Liver (tissue), 3 donors: ENCODE results near the gene CCDC141.

Experiments
- CTCF ChIP-seq: fragments of 150-350 bp; IDR thresholded peaks from 2 replicates; pipeline ENCODE4 v1.5.1; 2017; ENCODE audit warnings: improper control_type of control experiment, low read depth, low read length; ENCODE audit not compliant: missing input control
- EGR1 ChIP-seq, 2 donors: IDR thresholded peaks; 2 replicates each; pipeline ENCODE4 v1.6.1; 2016 to 2018; ENCODE audit warnings: antibody characterized with exemption in 2 of 2, low read depth in 2 of 2
- HNF4G ChIP-seq: IDR thresholded peaks from 2 replicates; pipeline ENCODE4 v1.6.1; 2016; ENCODE audit warnings: antibody characterized with exemption
- TAF1 ChIP-seq: conservative IDR thresholded peaks from 2 replicates; pipeline ENCODE4 v1.6.1; 2016; ENCODE audit warnings: antibody characterized with exemption, mild to moderate bottlenecking
- YY1 ChIP-seq: IDR thresholded peaks from 2 replicates; pipeline ENCODE4 v1.6.1; 2016; ENCODE audit warnings: antibody characterized with exemption, mild to moderate bottlenecking
- donor health status: healthy.
- donor health status: healthy.

- TF ChIP-seq CTCF = no peak
- no peak for TF ChIP-seq TAF1
- no peak for TF ChIP-seq EGR1 (IDR thresholded peaks at IDR 0.05; ENCODE audit: low read depth in 2 of 2)
- no peak for TF ChIP-seq YY1
- no peak for TF ChIP-seq HNF4G
Measured at GRCh38 chr2:178917555-178917954, 132.4 kb downstream of the CCDC141 start.
